CD4-positive, alpha-beta memory T cell (primary cell): ENCODE data around the gene WWP2. TPM values are rescaled to one million over a fixed set of nuclear protein-coding genes. Genes with fewer than 3 reads are reported as not detected.
"Not testable (repeated sequence)": the region's sequence is repeated elsewhere in the genome, so short reads cannot be mapped to it uniquely, and the experiment has no call there.

ENCODE experiments used
- CTCF ChIA-PET: fragments of 350-600 bp; sonication (Branson Sonifier 250); formaldehyde crosslinking; loops from one replicate; lab custom pipeline; 2021; ENCODE audit warnings: inconsistent platforms; ENCODE audit not compliant: partially characterized antibody; lab: Charles Lee
- POLR2A ChIA-PET: fragments of 350-600 bp; sonication (Branson Sonifier 250); formaldehyde crosslinking; loops from one replicate; lab custom pipeline; 2021; ENCODE audit not compliant: partially characterized antibody; lab: Charles Lee
- DNase-seq, 5 donors: peaks; one replicate each; pipeline versions ENCODE4 v3.0.0 to v3.0.0-alpha.2; 2020 to 2022; ENCODE audit warnings: mixed read lengths in 1 of 5
- H3K27ac ChIP-seq: one replicate; pipeline ENCODE4 v1.7.0; 2013; ENCODE audit warnings: low read depth, low read length
- H3K27me3 ChIP-seq: 2 replicates; pipeline ENCODE4 v1.7.0; 2013; ENCODE audit warnings: mild to moderate bottlenecking, low read length, moderate library complexity; ENCODE audit not compliant: insufficient read depth
- H3K36me3 ChIP-seq: 2 replicates; pipeline ENCODE4 v1.7.0; 2013; ENCODE audit warnings: mild to moderate bottlenecking, low read length, moderate library complexity; ENCODE audit not compliant: insufficient read depth
- H3K4me1 ChIP-seq: 2 replicates; pipeline ENCODE4 v1.7.0; 2013; ENCODE audit warnings: mild to moderate bottlenecking, low read length, moderate library complexity; ENCODE audit not compliant: insufficient read depth
- H3K4me3 ChIP-seq, 2 donors: one replicate each; pipeline ENCODE4 v1.7.0; 2013; ENCODE audit warnings: low read length in 2 of 2, mild to moderate bottlenecking in 1 of 2
- H3K9me3 ChIP-seq, 2 donors: one replicate each; pipeline ENCODE4 v1.7.0; 2013; ENCODE audit warnings: low read length in 2 of 2, control low read depth in 1 of 2; ENCODE audit not compliant: control insufficient read depth in 1 of 2
- H3K27ac Mint-ChIP-seq, 7 donors: one replicate each; pipeline ENCODE4 v1.8.0; 2020 to 2021; ENCODE audit warnings: mixed read lengths in 7 of 7, mild to moderate bottlenecking in 6 of 7, inconsistent platforms in 3 of 7, moderate library complexity in 3 of 7
- H3K27me3 Mint-ChIP-seq, 2 donors: one replicate each; pipeline ENCODE4 v1.8.0; 2020 to 2021; ENCODE audit warnings: mixed read lengths in 2 of 2
- H3K36me3 Mint-ChIP-seq, 2 donors: one replicate each; pipeline ENCODE4 v1.8.0; 2020 to 2021; ENCODE audit warnings: mixed read lengths in 2 of 2, inconsistent platforms in 1 of 2, mild to moderate bottlenecking in 1 of 2
- H3K4me1 Mint-ChIP-seq, 4 donors: one replicate each; pipeline ENCODE4 v1.8.0; 2020 to 2021; ENCODE audit warnings: mixed read lengths in 4 of 4, mild to moderate bottlenecking in 1 of 4
- H3K4me3 Mint-ChIP-seq, 8 donors: one replicate each; pipeline ENCODE4 v1.8.0; 2020 to 2021; ENCODE audit warnings: mixed read lengths in 8 of 8, mild to moderate bottlenecking in 7 of 8, moderate library complexity in 6 of 8, inconsistent platforms in 3 of 8
- H3K9me3 Mint-ChIP-seq, 8 donors: one replicate each; pipeline ENCODE4 v1.8.0; 2020 to 2021; ENCODE audit warnings: mixed read lengths in 8 of 8, mild to moderate bottlenecking in 5 of 8, inconsistent platforms in 3 of 8, moderate library complexity in 1 of 8
- intact Hi-C: fragments of 100-400 bp; cut with micrococcal nuclease; formaldehyde crosslinking; loops from one replicate; pipeline ENCODE4 v1.15.1; 2023
- polyA plus RNA-seq, 2 donors: library from polyadenylated mRNA; unstranded; fragments of 300-500 nt; fragmentation: Illumina TruSeq; gene quantifications; one replicate each; pipeline ENCODE4 v1.2.3, GENCODE V29; 2021
- total RNA-seq, 2 experiments: library from RNA; stranded (reverse); gene quantifications; one replicate each; pipeline ENCODE4 v1.2.3, GENCODE V29; 2021

WWP2 gene
- total and polyA plus RNA-seq, 4 experiments from 2014 or later = 27.8 to 77.0 (median 62.8) TPM

DNA sequence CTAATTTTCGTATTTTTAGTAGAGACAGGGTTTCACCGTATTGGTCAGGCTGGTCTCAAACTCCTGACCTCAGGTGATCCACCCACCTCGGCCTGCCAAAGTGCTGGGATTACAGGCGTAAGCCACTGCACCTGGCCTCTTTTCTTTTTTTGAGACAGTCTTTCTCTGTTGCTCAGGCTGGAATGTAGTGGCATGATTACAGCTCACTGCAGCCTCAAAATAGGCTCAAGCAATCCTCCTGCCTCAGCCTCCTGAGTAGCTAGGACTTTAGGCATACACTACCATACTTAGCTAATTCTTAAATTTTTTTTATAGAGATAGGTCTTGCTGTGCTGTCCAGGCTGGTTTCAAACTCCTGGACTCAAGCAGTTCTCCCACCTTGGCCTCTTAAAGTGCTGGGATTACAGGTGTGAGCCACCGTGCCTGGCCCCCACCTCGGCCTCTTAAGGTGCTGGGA, 29.3 kb downstream of the WWP2 start:
- CTCF ChIA-PET = interaction anchor here (1.0 to 1.3 kb wide), 2 partner anchors 11 to 24 kb away, joined by 3 to 5 read pairs; no protein-coding TSS in a partner anchor
- Mint-ChIP-seq H3K27ac (peak overlapping the region in 2 of 7 donors; percentile 46 to 68), H3K36me3 (peaks cover 27 to 46% of the 10 kb centered on the region in 2 donors), H3K4me1 (peaks cover 3 to 18% (median 7%) of the 10 kb centered on the region in 4 donors)
- peaks cover 33% of the 10 kb centered on the region for H3K36me3 ChIP-seq
- DNase-seq, H3K27me3 Mint-ChIP-seq, H3K27ac ChIP-seq, POLR2A ChIA-PET, H3K4me3 Mint-ChIP-seq, H3K9me3 Mint-ChIP-seq, H3K27me3 ChIP-seq, H3K4me1 ChIP-seq, H3K9me3 ChIP-seq, H3K4me3 ChIP-seq, intact Hi-C loops: not testable (repeated sequence)

DNA sequence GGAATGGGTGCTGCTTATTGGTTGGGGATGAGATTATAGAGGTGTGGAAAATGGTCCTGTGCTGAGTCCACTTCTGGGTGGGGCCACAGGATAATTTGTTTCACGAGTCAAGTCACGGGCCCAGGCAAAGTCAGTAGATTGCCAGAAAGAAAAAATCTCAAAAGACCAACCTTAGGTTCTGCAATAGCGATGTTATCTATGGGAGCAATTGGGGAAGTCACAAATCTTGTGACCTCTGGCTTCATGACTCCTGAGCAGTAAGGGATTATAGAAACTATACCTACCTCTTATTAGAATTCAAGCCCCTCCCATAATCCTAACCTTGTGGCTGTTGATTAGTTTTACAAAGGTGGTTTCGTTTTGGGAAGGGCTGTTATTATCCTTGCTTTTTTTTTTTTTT, 31.4 kb downstream of the WWP2 start:
- ChIA-PET POLR2A (no interaction called here), CTCF (interaction anchor here (1.3 kb wide), 1 partner anchor 861 kb away, joined by 5 read pairs; no protein-coding TSS in a partner anchor)
- Histone ChIP-seq H3K4me1 (no peaks in the 10 kb centered on the region), H3K9me3 (no peaks in the 10 kb centered on the region), H3K27me3 (no peaks in the 10 kb centered on the region), H3K36me3 (peaks cover 14% of the 10 kb centered on the region), H3K4me3 (no peak overlapping the region), H3K27ac (no peak overlapping the region)
- Mint-ChIP-seq H3K27me3 (no peaks in the 10 kb centered on the region), H3K4me1 (peaks cover 7 to 18% (median 9%) of the 10 kb centered on the region in 4 donors), H3K4me3 (no peak overlapping the region), H3K36me3 (peaks cover 19 to 40% of the 10 kb centered on the region in 2 donors), H3K9me3 (no peaks in the 10 kb centered on the region), H3K27ac (peak overlapping the region in 4 of 7 donors; percentile 5 to 84 (median 12))
- DNase-seq = no peak
- intact Hi-C loops = no loop called here

DNA sequence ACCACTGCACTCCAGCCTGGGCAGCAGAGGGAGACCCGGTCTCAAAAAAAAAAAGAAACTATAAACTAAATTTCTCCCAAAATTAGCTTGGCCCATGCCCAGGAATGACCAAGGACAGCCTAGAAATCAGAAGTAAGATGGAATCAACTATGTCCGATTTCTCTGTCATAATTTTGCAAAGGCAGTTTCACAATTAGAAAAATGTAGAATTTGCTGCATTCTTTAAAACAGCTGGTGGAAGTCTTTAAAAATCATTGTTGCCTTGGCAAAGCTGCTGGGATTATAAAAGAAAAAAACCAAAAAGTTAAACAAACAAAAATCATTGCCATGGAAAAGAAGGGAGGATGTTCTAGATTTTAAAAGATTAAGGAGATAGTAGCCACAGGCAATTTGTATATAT, 32.4 kb downstream of the WWP2 start:
- Histone ChIP-seq H3K4me1 (no peaks in the 10 kb centered on the region), H3K4me3 (no peak overlapping the region), H3K36me3 (peaks cover 19% of the 10 kb centered on the region), H3K27ac (no peak overlapping the region), H3K9me3 (no peaks in the 10 kb centered on the region), H3K27me3 (no peaks in the 10 kb centered on the region)
- ChIA-PET POLR2A (interaction anchor here (1.0 kb wide), 1 partner anchor 32 kb away, joined by 3 read pairs; the partner anchor contains the start of gene WWP2), CTCF (interaction anchor here (0.6 to 2.6 kb wide), 7 partner anchors 11 to 860 kb away, joined by 3 to 12 read pairs (median 4); no protein-coding TSS in a partner anchor)
- Mint-ChIP-seq H3K36me3 (peaks cover 26 to 42% of the 10 kb centered on the region in 2 donors), H3K4me1 (peaks cover 7 to 16% (median 9%) of the 10 kb centered on the region in 4 donors), H3K27ac (peak overlapping the region in 2 of 7 donors; percentile 32 to 76), H3K27me3 (no peaks in the 10 kb centered on the region), H3K9me3 (no peaks in the 10 kb centered on the region), H3K4me3 (no peak overlapping the region)
- no peak for DNase-seq
- intact Hi-C loops = no loop called here

DNA sequence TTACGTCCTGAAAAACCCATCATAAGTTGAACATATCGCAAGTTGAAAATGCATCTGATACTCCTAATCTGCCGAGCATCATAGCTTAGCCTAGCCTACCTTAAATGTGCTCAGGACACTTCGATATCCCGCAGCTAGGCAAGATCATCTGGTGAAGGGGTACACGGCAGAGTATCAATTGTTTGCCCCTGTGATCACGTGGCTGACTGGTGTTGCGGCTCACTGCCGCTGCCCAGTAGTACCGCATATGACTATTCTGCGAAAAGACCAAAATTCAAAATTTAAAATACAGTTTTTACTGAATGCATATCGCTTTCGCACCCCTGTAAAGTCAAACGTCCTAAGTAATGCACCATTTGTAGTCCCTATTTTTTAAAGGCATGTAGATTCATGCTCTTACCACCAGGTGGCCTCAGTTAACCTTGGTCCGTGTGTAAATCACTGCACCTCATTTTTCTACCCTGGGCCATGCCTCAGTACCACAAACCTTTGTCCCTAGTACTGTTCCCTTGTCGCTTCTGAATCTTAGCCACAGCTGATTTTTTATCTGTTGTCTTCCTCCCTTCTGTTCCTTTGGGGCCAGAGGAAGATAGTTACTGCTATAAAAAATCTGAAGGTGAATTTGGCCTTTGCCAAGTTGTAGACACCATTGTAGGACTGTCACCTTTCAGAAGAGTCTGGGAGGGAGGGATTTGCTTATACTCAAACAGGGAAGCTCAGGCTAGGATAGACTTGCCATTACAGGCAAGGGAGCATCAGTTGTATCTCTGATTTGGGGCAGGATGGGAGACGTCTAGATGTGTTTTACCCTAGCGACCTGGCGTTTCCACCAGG, 34.4 kb downstream of the WWP2 start:
- CTCF ChIA-PET = interaction anchor here (0.7 to 2.9 kb wide), 16 partner anchors 9 to 134 kb away, joined by 3 to 17 read pairs (median 4); partner anchors contain the start of gene WWP2
- POLR2A ChIA-PET = no interaction called here
- no peak overlapping the region for H3K27ac Mint-ChIP-seq

DNA sequence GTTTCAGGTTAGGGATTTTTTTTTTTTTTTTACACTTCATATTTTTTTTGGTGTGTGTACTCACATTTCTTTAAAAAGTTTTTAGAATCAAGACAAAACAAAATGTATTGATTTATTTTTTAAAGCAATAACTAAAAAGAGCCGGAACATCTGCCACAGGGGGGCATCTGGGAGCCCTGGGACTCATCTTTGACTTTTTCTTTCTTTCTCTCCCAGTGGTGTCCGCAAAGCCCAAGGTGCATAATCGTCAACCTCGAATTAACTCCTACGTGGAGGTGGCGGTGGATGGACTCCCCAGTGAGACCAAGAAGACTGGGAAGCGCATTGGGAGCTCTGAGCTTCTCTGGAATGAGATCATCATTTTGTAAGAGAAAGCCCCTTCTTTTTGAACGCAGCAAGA, 36.3 kb downstream of the WWP2 start:
- H3K36me3 ChIP-seq = peaks cover 20% of the 10 kb centered on the region
- no peaks in the 10 kb centered on the region for H3K27me3 Mint-ChIP-seq

More for the DNA sequence above, 34.4 kb downstream of the WWP2 start:
- Mint-ChIP-seq H3K36me3 (peaks cover 31 to 48% of the 10 kb centered on the region in 2 donors), H3K4me1 (peaks cover 7 to 16% (median 8%) of the 10 kb centered on the region in 4 donors), H3K4me3 (no peak overlapping the region), H3K27me3 (no peaks in the 10 kb centered on the region), H3K9me3 (no peaks in the 10 kb centered on the region)
- Histone ChIP-seq H3K27ac (no peak overlapping the region), H3K4me1 (no peaks in the 10 kb centered on the region), H3K9me3 (no peaks in the 10 kb centered on the region), H3K4me3 (no peak overlapping the region), H3K27me3 (no peaks in the 10 kb centered on the region), H3K36me3 (peaks cover 20% of the 10 kb centered on the region)
- intact Hi-C loops = loop anchor here (1.0 kb wide), 2 partner anchors 87 to 134 kb away; no protein-coding TSS in a partner anchor
- DNase-seq = peak; percentile 21 to 43 (median 39)

DNA sequence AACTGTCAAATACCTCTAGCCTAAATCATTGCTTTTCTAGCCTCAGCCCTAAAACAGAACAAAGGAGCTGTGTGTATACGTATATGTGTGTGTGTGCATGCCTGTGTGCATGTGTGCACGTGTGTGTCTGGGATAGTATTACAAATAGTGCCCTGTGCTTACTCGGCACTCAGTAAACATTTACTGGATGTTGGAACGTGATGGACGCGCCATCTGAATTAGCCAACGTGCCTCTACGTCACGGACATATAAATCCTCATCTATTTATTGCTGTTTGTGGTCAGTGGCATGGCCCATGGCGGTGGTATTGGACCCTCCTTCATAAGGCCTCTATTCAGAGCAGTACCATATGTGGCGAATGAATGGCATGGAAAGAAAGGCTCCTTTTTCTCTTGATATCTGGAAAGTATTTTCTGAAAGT, 37.5 kb downstream of the WWP2 start:
- H3K4me3 Mint-ChIP-seq = no peak overlapping the region
- peak overlapping the region in 1 of 7 donors; percentile 63 for H3K27ac Mint-ChIP-seq
- no peaks in the 10 kb centered on the region for H3K4me1 ChIP-seq
- ChIA-PET POLR2A (no interaction called here), CTCF (no interaction called here)
- no peak overlapping the region for H3K27ac ChIP-seq
- peaks cover 3 to 11% (median 6%) of the 10 kb centered on the region in 4 donors for H3K4me1 Mint-ChIP-seq
- H3K27me3 Mint-ChIP-seq = no peaks in the 10 kb centered on the region
- no peaks in the 10 kb centered on the region for H3K9me3 Mint-ChIP-seq
- no peaks in the 10 kb centered on the region for H3K27me3 ChIP-seq
- DNase-seq = no peak
- intact Hi-C loops = no loop called here
- H3K36me3 Mint-ChIP-seq = peaks cover 46 to 51% of the 10 kb centered on the region in 2 donors
- no peaks in the 10 kb centered on the region for H3K9me3 ChIP-seq
- H3K36me3 ChIP-seq = peaks cover 20% of the 10 kb centered on the region
- H3K4me3 ChIP-seq = no peak overlapping the region

More for the DNA sequence above, 36.3 kb downstream of the WWP2 start:
- Histone ChIP-seq H3K9me3 (no peaks in the 10 kb centered on the region), H3K4me1 (no peaks in the 10 kb centered on the region), H3K27me3 (no peaks in the 10 kb centered on the region), H3K4me3 (no peak overlapping the region), H3K27ac (no peak overlapping the region)
- DNase-seq = no peak
- Mint-ChIP-seq H3K9me3 (no peaks in the 10 kb centered on the region), H3K36me3 (peaks cover 40 to 45% of the 10 kb centered on the region in 2 donors), H3K4me1 (peaks cover 4 to 13% (median 7%) of the 10 kb centered on the region in 4 donors), H3K27ac (no peak overlapping the region), H3K4me3 (no peak overlapping the region)
- CTCF ChIA-PET = no interaction called here
- POLR2A ChIA-PET = no interaction called here
- intact Hi-C loops = no loop called here

DNA sequence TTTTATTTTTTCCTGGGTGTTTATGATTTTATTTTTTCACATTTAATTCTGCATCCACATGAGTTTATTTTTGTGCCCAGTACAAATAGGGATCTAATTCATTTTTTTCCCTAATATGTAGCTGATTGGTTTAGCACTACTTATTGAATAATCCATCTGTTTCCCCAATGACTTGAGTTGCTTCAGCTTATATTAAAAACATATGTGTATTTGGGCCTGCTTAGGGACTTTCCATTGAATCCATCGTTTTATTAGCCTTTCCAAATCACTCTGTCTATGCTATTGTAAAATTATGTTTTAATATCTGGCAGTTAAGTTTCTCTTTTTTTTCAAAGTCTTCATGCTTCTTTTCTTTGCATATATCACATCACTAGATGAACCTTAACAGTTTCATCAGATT, 42.2 kb downstream of the WWP2 start:
- Histone ChIP-seq H3K4me1 (no peaks in the 10 kb centered on the region), H3K27me3 (no peaks in the 10 kb centered on the region), H3K4me3 (no peak overlapping the region), H3K36me3 (peaks cover 17% of the 10 kb centered on the region), H3K9me3 (no peaks in the 10 kb centered on the region), H3K27ac (no peak overlapping the region)
- ChIA-PET POLR2A (no interaction called here), CTCF (interaction anchor here (0.5 kb wide), 1 partner anchor 21 kb away, joined by 3 read pairs; no protein-coding TSS in a partner anchor)
- H3K9me3 Mint-ChIP-seq = no peaks in the 10 kb centered on the region
- DNase-seq = no peak
- H3K27me3 Mint-ChIP-seq = no peaks in the 10 kb centered on the region
- H3K36me3 Mint-ChIP-seq = peaks cover 30 to 37% of the 10 kb centered on the region in 2 donors
- peak overlapping the region in 2 of 7 donors; percentile 20 to 22 for H3K27ac Mint-ChIP-seq
- no peak overlapping the region for H3K4me3 Mint-ChIP-seq
- intact Hi-C loops = no loop called here
- H3K4me1 Mint-ChIP-seq = peaks cover 0 to 1% (median 0%) of the 10 kb centered on the region in 4 donors
